HCT116 (cell line): ENCODE results near the gene LCN2.

Experiments used
- CTCF ChIP-seq, 3 experiments: fragments of 200-600 bp in 1 of 3; sonication (generic) in 1 of 3; IDR thresholded peaks in 2 of 3; conservative IDR thresholded peaks in 1 of 3; 2 replicates each; pipeline ENCODE4 v1.5.1; 2012 to 2017; ENCODE audit warnings: low read depth in 2 of 3, low read length in 2 of 3, antibody characterized with exemption in 1 of 3, borderline replicate concordance in 1 of 3, control low read depth in 1 of 3, mild to moderate bottlenecking in 1 of 3, mixed read lengths in 1 of 3, mixed run types in 1 of 3, moderate library complexity in 1 of 3; ENCODE audit not compliant: insufficient read depth in 1 of 3
- EGR1 ChIP-seq: IDR thresholded peaks from 2 replicates; pipeline ENCODE4 v1.6.1; 2012; ENCODE audit warnings: low read depth
- ELF1 ChIP-seq: IDR thresholded peaks from 2 replicates; pipeline ENCODE4 v1.6.1; 2012; ENCODE audit warnings: low read depth, borderline replicate concordance
- EZH2 ChIP-seq: fragments of 200-600 bp; sonication (generic); IDR thresholded peaks from 2 replicates; pipeline ENCODE4 v1.6.1; 2017; ENCODE audit warnings: antibody characterized with exemption, mixed run types
- POLR2A ChIP-seq: IDR thresholded peaks from 2 replicates; pipeline ENCODE4 v1.7.0; 2011; ENCODE audit warnings: borderline replicate concordance; ENCODE audit not compliant: insufficient read depth, insufficient read length; ENCODE audit errors: extremely low read depth
- POLR2AphosphoS5 ChIP-seq: IDR thresholded peaks from 2 replicates; pipeline ENCODE4 v1.6.1; 2011; ENCODE audit warnings: mild to moderate bottlenecking, low read depth, low read length, moderate library complexity
- SRF ChIP-seq: IDR thresholded peaks from 2 replicates; pipeline ENCODE4 v1.6.1; 2012; ENCODE audit warnings: low read depth
- TCF7L2 ChIP-seq: IDR thresholded peaks from 2 replicates; pipeline ENCODE4 v1.7.0; 2011; ENCODE audit warnings: borderline replicate concordance, inconsistent platforms; ENCODE audit not compliant: insufficient read depth, insufficient read length; ENCODE audit errors: extremely low read depth
- ZFX ChIP-seq: fragments of 450-650 bp; IDR thresholded peaks from 2 replicates; pipeline ENCODE4 v1.6.1; 2017
- ZNF274 ChIP-seq: fragments of 200-500 bp; sonication (Bioruptor generic); IDR thresholded peaks from 2 replicates; pipeline ENCODE4 v1.6.1; 2014; ENCODE audit warnings: mild to moderate bottlenecking, low read depth, low read length, inconsistent platforms
- TF ChIP-seq, protein P1 (sequence below): IDR thresholded peaks from 2 replicates; pipeline ENCODE4 v1.6.1; 2012

GRCh38 chr9:128188209-128188608 is 39.0 kb downstream of the LCN2 start:
- TF ChIP-seq POLR2A (no peak), EZH2 (no peak), CTCF (IDR thresholded peaks at IDR 0.05 in 2 of 3, conservative IDR thresholded peaks at IDR 0.05 in 1 of 3; ENCODE audit: borderline replicate concordance in 1 of 3, insufficient read depth in 1 of 3, low read depth in 2 of 3, low read length in 2 of 3) (no peak), ELF1 (no peak), POLR2AphosphoS5 (no peak), ZNF274 (no peak), SRF (no peak), TCF7L2 (no peak), ZFX (no peak), EGR1 (no peak)
- TF ChIP-seq, protein P1, sequence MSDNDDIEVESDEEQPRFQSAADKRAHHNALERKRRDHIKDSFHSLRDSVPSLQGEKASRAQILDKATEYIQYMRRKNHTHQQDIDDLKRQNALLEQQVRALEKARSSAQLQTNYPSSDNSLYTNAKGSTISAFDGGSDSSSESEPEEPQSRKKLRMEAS = no peak
